Fibroblast of the conjunctiva (primary cell): ENCODE results near the gene GLYATL2.

Experiments
- DNase-seq: peaks from one replicate; pipeline ENCODE4 v3.0.0-alpha.2; 2010; ENCODE audit warnings: low read depth

Gene GLYATL2

GRCh38 chr11:58844361-58845005 is at the start of gene GLYATL2:
GLYATL2 (minus strand) TSS chr11:58844704; CDS start chr11:58839612, 5,092 bp downstream.
- DNase-seq = no peak

- DNase-seq = no peak
These were observed 49.4 kb upstream of the GLYATL2 start for GRCh38 chr11:58893899-58894298.

GRCh38 chr11:58888579-58888978 is 44.1 kb upstream of the GLYATL2 start:
- no peak for DNase-seq

GRCh38 chr11:58887452-58887851 is 42.9 kb upstream of the GLYATL2 start:
- DNase-seq = no peak

- DNase-seq = no peak
These were observed 36.1 kb upstream of the GLYATL2 start for GRCh38 chr11:58880625-58881024.

- DNase-seq = no peak
These were observed 35.7 kb upstream of the GLYATL2 start for GRCh38 chr11:58880166-58880565.

- DNase-seq = no peak
These were observed 23.1 kb upstream of the GLYATL2 start for GRCh38 chr11:58867556-58867955.

- no peak for DNase-seq
These were observed 22.3 kb upstream of the GLYATL2 start for GRCh38 chr11:58866788-58867187.

GRCh38 chr11:58864335-58864734 is 19.8 kb upstream of the GLYATL2 start:
- no peak for DNase-seq

GRCh38 chr11:58863697-58864096 is 19.2 kb upstream of the GLYATL2 start:
- no peak for DNase-seq

GRCh38 chr11:58861533-58861932 is 17.0 kb upstream of the GLYATL2 start:
- no peak for DNase-seq

- DNase-seq = no peak
These were observed 12.3 kb upstream of the GLYATL2 start for GRCh38 chr11:58856806-58857205.

- no peak for DNase-seq
These were observed 882 bp upstream of the GLYATL2 start for GRCh38 chr11:58845386-58845785.

GRCh38 chr11:58837707-58838388 is 6.7 kb downstream of the GLYATL2 start:
- DNase-seq = no peak

- DNase-seq = no peak
These were observed 12.4 kb downstream of the GLYATL2 start for GRCh38 chr11:58832056-58832645.

- no peak for DNase-seq
These were observed 13.7 kb downstream of the GLYATL2 start for GRCh38 chr11:58830673-58831301.

- DNase-seq = no peak
These were observed 14.7 kb downstream of the GLYATL2 start for GRCh38 chr11:58829786-58830185.

- DNase-seq = no peak
These were observed 30.8 kb downstream of the GLYATL2 start for GRCh38 chr11:58813693-58814092.

- no peak for DNase-seq
These were observed 33.0 kb downstream of the GLYATL2 start for GRCh38 chr11:58811499-58811898.

GRCh38 chr11:58807343-58807742 is 37.2 kb downstream of the GLYATL2 start:
- DNase-seq = no peak

- DNase-seq = no peak
These were observed 39.4 kb downstream of the GLYATL2 start for GRCh38 chr11:58805065-58805464.

GRCh38 chr11:58801974-58802545 is 42.4 kb downstream of the GLYATL2 start:
- no peak for DNase-seq

GRCh38 chr11:58801302-58801701 is 43.2 kb downstream of the GLYATL2 start:
- no peak for DNase-seq
